ENCODE measurements around the gene TLCD4.
"Not testable (repeated sequence)": the region's sequence is repeated elsewhere in the genome, so short reads cannot be mapped to it uniquely, and the experiment has no call there.

Gene TLCD4

DNA sequence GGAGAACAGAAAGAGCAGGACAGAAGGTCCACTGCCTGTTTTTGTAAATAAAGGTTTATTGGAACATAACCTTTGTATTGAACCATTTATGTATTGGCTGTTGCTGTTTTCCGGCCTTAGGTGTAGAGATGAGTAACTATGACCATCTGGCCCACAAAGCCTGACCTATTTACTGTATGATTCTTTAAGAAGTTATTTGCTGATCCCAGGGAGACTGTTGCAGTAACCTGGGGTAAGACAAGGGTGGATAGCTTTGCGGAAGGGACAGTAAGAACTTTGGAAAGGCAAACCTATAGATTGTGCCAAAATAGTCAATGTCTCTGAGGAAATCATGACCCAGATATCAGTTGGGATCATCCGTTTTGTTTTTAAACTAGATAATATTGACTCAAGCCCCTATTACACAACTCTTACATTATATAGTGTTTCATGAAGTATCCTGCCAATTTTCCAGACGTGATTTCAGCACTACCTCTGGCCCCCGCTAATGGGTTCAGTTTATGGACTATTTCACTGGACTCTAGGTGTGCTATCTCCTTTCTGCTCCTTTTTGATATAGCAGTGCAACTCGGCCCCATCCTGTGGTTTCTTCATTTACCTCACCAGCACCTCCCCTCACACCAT is 20.8 kb upstream of the TLCD4 start:
- no peak for DNase-seq

DNA sequence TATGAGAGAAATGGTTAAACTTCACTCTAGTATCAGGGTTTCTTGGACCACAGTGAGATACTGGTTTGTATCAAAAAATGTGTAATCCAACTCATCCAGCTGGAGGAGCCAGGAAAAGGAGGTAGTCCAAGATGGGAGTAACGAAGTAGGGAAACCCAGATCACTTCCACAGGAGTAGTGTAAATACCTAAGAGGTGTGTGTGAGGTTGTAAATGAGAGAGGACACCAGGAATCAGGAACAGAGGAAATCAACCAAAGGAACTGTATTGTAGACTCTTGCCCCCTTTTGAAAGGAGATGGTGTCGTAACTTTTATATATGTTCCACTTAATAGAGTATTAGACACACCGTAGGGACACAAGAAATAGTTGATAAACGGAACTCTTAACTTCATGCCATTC is 19.7 kb upstream of the TLCD4 start:
- no peak for DNase-seq

DNA sequence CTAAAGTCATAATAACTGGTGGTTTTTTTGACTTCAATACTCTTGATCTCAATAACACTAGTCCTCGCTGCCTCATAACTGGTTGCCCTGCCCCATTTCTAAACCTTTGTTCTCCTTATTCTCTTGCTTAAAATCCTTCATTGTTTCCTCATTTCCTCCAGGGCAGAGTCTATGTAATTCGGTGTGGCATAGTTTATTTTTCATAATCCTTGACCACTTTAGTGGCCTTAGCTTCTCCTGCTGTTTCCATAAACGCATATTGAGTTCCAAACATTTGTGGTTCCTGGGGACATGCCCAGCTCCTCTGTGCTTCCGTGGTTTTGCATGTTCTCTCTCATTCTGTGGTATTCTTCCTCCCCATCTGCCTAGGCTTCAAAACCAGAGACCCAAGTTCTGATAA is 19.0 kb upstream of the TLCD4 start:
- DNase-seq: no peak

DNA sequence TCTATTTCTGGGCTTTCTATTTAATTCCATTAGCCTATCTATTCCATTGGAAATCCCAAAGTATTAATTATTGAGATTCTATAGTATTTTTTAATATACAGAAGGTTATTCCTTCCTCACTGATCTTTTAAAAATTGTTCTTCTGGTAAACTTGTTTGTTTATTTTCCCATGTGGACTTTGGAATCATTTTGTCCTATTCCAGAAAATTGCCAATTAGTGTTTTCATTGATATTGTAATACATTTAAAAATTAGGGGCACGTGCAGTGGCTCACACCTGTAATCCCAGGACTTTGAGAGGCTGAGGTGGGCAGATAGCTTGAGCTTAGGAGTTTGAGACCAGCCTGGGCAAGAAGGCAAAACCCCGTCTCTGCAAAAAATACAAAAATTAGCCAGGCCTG is 8.4 kb upstream of the TLCD4 start:
- no peak for DNase-seq

DNA sequence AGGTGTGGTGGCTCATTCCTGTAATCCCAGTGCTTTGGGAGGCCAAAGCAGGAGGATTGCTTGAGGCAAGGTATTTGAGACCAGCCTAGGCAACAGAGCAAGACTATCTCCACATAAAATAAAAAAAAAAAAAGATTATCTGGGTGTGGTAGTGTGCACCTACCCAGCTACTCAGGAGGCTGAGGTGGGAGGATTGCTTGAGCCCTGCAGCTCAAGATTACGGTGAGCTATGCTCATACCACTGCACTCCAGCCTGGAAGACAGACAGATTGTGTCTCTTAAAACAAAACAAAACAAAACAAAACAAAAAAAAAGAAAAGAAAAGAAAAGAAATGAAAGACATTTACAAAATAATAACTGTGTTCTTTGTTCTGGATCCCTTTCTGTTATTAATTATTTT is 6.1 kb upstream of the TLCD4 start:
- no peak for DNase-seq

DNA sequence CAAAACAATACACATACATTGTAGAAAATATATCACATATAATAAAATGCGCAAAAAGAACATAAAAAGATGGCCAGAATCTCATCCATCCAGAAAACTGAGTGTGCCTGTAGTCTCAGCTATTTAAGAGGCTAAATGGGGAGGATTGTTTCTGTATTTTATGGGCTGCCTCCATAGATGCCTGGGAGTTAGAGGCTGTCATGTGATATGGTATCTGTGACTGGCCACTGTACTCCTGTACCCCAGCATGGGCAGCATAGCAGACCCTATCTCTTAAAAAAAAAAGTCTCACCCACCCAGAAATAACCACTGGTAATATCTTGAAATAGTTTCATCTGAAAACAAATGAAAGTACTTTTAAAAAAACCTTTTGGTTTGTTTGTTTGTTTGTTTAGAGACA is 3.5 kb upstream of the TLCD4 start:
- DNase-seq: no peak

DNA sequence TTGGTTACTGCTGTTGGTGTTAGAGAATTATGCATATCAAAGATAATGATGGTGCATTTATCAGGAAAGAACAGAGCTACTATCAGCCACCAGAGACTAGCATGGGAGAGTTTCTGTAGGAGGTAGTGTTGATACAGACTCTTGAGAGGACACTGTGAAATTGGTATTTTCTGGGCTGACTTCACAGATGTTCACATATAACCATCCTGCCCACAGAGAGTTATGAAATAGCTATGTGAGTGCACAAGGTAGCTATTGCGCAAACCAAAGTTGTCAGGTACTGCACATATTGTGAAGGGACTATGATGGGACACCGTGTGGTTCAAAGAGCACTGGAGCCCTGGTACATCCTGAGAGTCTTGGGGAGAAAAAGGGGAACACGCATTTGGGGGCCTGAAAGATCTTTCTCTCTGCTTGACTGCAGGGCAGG is 1.4 kb upstream of the TLCD4 start:
- DNase-seq: no peak

DNA sequence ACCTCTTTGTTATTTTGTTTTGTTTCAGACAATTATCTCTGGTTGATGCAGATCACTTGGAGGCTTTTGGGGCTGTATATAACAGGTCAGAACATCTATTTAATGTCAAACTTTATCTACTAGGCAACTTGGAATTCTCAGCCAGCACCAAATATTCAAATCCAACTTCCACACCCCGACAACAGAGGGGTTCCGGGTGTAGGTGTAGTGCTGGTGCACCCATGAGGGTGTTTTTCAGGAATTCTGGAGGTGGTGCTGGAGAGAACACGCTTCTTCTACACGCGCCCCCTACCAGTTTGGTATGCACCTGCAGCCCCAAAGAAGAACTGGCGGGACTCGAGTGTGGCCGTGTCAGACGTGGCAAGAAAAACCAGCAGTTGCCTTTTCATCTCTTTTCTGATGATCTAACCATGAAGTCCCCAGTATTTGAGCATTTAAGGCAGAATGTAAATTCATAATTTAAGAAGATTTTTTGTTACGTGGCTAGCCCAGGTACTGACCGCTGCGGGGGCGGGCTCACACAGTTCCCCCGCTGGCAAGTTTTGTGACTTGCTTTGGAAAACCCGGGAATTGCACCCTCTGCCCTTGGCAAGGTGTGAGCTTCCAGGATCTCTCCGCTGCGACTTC is 462 bp upstream of the TLCD4 start:
- DNase-seq: peak; percentile 84

DNA sequence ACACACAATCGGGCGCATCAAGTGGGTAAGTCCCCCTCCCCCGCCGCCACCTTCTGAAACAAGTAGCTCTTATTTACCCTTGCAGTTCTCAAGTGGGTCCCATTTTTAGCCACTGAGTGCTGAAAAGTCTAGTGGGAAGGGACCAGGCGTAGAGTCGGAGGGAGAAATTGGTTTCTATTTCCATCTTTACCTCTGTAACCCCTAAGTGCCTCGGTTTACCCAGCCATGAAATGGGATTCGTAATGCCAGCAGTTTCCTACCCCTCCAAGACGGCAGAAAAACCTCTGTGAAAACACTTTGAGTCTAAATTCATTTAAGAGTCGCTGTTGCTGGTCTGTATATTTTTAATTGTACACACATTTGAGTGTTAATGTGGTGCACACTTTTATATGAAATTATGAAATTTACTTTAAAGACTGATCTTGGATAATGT is 928 bp downstream of the TLCD4 start:
- peak; percentile 45 for DNase-seq

DNA sequence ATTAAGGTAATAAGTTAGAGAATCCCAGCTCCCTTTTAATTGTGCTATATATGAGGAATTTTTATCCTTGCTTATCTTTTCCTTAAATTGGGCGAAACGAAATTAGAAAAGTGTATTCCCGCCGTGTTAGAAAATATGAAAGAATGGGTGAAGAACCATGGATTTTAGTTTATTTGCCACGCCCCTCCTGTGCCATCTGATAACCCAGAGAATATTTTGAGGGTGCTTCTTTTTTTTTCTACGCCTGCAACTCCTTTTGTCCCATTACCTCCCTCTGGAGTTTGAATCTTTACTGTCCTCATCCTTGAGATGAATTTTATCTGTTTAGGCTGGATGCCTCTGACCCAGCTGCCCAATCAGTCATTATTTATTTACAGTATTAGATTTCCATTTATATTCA is 1.6 kb downstream of the TLCD4 start:
- DNase-seq: no peak

DNA sequence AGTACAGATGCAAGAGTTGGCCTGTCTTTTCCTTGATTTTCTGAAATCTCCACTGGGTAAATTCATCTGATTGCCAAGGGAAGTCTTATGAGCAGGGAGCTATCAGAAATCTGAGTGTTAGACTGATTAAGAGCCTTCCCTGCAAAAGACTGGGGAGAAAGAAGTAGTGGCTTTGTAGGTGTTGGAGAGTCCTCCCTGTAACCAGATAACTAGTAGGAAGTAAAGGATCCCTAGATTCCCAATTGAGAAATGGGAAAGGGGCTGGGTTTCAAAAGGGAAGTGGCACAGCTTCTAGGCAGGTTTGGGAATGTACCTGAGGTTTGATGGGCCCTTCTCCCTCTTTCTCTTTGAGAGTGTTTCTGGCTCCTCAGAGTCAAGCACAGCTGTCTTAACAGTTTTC is 2.1 kb downstream of the TLCD4 start:
- DNase-seq: peak; percentile 1

DNA sequence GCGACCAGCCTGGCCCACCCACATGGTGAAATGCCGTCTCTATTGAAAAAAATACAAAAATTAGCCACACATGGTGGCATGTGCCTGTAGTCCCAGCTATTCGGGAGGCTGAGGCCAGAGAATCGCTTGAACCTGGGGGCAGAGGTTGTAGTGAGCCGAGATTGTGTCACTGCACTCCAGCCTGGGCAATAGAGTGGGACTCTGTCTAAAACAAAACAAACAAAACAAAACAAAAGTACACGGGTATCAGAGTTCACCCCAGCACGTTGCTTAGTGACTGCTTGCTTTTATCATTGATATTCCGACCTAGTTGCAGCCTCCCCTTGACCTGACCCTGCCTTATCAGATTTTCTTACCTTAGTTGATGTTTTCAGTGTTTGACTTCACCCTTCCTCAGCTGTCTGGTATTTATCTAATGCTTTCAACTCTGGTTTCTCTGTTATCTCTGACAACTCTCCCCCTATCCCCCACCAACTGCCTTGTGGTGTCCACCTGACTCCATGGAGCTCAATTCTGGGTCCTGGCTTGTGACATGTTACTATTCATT is 5.1 kb downstream of the TLCD4 start:
- DNase-seq: no peak

DNA sequence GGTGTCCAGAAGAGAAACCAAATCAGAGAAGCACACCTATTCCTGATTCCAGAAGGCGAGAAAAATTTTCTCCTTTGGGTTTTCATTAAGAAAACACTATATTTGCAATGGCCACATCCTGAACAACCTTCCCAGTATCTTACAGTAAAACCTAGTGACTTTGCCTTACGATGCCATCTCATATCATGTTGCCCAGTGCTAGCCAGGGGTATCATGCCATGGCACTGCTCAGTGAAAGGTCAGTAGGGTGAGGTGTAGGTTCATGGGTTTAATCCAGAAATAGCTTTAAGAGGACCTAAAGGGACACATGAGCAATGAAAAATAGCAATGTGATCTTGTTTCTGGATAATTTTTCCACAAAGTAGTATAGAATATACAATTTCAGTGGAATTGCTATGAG is 7.2 kb downstream of the TLCD4 start:
- no peak for DNase-seq

DNA sequence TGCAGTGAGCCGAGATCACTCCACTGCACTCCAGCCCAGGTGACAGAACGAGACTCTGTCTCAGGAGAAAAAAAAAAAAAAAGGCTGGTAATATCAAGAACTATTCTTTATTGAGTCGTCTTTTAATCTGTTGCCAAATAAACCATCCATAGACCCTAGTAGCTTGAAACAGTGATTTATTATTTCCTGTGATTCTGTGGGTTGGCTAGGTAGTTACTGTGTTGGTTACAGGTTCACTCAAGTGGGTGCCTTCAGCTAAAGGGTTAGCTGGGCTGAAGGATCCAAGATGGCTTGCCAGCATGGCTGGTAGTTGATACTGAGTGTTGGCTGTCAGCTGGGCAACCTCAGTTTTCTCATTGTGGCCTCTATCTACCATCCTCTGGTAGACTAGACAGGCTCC is 9.2 kb downstream of the TLCD4 start:
- no peak for DNase-seq

DNA sequence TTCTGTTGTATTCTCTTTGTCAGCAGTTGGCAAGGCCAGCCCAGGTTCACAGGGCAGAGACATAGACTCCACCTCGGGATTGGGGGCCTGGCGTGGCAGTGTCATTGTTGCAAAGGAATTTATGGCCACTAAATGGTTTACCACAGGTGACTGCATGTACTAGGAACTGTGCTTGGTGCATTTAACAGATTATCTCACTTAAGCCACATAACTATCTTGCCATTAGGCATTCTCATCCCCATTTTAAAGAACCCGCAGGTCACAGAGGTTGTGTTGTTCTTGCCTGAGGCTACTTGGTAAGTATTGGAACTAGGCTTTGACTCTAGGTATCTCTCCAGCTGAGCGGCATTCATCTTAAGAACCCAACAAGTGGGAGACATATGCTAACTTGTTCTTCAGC is 9.7 kb downstream of the TLCD4 start:
- no peak for DNase-seq

DNA sequence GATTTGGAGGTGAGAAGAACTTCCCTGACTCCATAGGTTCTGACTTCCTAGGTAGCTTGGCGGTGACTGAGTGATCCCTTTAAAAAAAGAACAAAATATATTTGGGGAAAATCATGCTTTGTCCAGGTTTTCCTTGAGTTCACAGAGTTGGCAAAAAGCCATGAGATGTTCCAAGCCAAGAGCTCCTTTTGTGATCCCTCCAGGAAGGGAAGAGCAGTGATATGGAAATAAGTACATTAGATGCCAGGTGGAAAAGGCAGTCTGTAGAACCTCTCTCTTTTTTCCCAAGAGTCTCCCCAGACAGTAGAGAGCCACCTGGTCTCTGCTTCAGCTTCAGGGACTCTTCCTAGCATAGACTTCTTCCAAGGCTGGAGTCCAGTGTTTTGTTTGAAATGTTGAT is 10.2 kb downstream of the TLCD4 start:
- no peak for DNase-seq

DNA sequence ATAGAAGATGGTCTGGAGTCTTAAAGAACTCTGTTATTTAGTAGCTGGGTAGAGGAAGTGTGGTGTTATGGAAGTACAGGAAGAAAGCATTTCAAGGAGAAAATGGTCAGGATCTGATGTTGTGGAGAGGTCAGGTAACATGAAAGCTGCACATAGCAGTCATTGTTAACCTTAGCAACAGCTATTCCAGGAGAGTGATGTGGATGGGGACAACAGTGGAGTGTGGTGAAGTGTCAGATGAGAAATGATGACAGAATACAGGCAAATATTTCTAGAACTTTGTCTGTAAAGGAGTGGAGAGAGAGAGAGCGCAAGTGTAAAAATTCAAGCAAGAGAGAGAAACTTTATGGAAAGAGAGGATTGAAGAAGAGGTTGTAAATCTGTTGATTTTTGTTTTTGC is 15.6 kb downstream of the TLCD4 start:
- no peak for DNase-seq

DNA sequence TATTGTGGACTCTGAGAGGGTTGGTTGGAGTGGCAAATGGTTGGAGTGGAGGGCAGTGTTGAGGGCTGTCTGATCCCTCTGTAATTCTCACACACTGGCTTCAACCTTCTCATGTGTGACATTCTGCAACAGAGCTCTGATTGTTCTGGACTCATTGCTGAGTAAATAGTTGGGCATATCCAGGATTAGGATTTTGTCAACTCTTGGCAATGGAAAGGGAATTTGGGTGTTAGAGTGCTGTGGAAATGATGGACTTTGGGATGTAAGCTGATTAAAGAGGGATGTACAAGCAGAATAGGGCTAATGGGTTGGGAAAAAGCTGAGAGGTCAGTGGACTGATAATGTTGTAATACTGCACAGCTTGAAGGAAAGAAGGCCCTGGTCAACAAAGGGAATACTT is 16.5 kb downstream of the TLCD4 start:
- no peak for DNase-seq

DNA sequence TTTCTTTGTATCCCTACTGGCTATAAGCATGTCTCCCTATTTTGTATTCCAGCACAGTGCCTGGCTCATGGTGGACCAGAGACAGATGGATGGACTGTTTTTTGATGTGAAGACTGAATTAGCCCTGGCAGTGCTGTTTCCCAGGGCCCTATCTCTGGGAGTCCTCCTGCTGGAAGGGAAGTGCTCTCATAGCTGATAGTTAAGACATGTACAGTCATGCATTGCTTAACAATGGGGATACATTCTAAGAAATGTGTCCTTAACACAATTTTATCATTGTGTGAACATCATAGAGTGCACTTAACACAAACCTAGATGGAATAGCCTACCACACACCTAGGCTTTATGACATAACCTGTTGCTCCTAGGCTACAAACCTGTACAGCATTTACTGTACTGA is 21.1 kb downstream of the TLCD4 start:
- no peak for DNase-seq

DNA sequence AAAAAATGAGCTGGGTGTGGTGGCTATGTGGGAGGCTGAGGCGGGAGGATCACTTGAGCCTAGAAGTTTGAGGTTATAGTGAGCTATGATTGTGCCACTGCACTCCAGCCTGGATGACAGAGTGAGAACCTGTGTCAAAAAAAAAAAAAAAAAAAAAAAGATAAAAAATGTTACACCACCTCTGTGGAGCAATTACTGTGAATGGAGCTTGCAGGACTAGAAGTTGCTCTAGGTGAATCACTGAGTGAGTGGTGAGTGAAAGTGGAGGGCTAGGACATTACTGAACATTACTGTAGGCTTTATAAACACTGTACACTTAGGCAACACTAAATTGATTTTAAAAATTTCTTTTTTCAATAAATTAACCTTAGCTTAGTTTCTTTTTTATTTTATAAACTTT is 21.9 kb downstream of the TLCD4 start:
- DNase-seq: no peak

DNA sequence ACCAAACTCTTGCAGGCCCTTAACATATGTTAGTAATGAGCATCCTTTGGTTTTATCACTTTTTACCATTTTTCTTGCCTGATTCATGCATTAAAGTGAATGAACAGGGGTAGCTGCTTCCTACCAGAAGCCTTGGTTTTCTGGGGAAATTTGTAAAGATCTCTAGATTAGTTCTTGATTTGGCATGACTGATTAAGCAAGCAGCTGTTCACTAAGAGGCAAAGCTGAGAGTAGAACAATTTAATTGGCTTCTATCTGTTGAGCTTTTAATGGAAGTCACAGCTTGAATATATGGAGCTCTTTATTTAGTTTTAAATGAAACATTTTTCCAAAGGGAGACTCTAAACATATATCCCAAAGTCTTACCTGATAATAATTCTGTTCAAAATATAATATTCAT is 23.6 kb downstream of the TLCD4 start:
- DNase-seq: no peak

DNA sequence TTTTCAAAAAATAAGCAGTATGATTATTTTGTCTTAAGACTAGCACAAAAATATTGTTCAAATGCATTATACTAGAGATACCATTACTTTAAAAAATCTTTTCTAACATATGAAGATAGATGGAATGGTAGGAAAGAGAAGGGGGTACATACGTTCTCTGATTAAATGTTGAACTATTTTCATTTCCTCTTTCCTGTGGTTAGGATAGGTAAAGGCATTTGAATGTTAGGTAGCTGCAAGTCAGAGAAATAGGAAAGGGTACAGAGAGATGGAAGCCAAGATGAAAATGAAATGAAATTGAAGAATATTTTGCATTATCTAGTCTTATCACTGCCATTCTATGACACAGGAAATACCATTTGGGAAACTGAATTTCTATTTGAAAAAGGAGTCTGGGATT is 28.3 kb downstream of the TLCD4 start:
- no peak for DNase-seq

DNA sequence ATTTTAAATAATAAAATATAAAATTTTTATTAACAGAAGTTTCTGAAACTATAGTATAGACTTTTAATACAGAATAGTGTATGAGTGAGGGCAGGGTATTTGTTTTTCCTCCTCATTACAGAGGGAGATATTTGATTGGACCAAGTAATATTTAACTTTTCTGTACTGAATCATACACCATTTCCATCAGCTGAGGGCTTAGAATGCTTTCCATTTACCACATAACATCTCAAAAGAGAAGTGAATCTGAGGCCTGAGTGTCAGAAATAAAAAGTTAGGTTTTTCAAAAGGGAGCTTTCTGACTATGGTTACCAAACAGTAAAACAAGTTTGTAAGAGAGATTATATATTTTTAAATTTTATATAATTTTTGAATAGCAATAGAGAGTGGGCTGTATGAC is 29.5 kb downstream of the TLCD4 start:
- no peak for DNase-seq

DNA sequence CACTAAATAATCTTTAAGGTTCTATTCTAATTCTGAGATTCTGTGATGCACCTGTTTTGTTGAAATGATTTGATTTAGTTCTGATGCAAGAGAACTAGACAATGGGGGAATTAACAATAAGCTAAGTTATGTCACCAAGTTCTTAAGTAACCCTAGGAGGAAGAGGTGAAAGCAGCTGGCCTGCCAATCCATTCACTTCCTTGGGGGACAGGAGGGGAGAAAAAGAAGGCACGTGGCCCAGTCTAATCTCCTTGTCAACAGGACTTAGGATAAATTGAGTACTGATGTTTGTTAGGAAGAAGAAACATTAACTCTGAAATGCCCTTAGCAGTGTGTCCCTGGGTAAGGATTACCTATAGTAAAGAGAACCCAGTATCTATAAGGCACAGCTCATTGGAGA is 36.9 kb downstream of the TLCD4 start:
- no peak for DNase-seq

DNA sequence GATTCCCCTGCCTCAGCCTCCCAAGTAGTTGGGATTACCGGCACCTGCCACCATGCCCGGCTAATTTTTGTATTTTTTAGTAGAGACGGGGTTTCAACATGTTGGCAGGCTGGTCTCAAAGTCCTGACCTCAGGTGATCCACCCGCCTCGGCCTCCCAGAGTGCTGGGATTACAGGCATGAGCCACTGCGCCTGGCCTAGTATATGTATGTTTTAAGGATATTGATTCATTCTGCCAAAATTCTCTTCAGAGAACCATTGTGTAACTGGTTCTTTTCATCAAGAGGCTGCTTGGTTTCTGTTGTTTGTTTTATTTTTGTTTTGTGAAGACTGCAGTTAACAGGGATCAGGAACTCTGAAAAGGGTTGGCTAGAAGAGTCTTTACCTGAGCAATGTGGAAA is 48.4 kb downstream of the TLCD4 start:
- not testable (repeated sequence) for DNase-seq

Data from NCI-H526 treated with DMSO at 0.1 percent for 48 hours (cell line).